GM19351 (cell line): ENCODE results near the gene LEKR1.
A peak's percentile ranks its signal among the peaks of the same experiment; 100 is the strongest.
"Not testable (repeated sequence)": the region's sequence is repeated elsewhere in the genome, so short reads cannot be mapped to it uniquely, and the experiment has no call there.

Experiments used
- ATAC-seq: cut with Tn5 transposase; IDR thresholded peaks from one replicate; pipeline ENCODE4 v1.9.1; 2021; ENCODE audit warnings: mild to moderate bottlenecking, moderate library complexity; ENCODE audit not compliant: unreplicated experiment

LEKR1 gene

GRCh38 chr3:156834435-156834834 is 8.3 kb downstream of the LEKR1 start:
- no peak for ATAC-seq

- ATAC-seq, result no peak
Measured at GRCh38 chr3:156834962-156835535, 8.9 kb downstream of the LEKR1 start.

GRCh38 chr3:156836701-156837100 is 10.5 kb downstream of the LEKR1 start:
- no peak for ATAC-seq

- ATAC-seq, result no peak
Measured at GRCh38 chr3:156837115-156837514, 11.0 kb downstream of the LEKR1 start.

- ATAC-seq, result no peak
Measured at GRCh38 chr3:156838035-156838434, 11.9 kb downstream of the LEKR1 start.

- no peak for ATAC-seq
Measured at GRCh38 chr3:156840826-156841689, 14.9 kb downstream of the LEKR1 start.

GRCh38 chr3:156843071-156843808 is 17.1 kb downstream of the LEKR1 start:
- no peak for ATAC-seq

- no peak for ATAC-seq
Measured at GRCh38 chr3:156847752-156848448, 21.7 kb downstream of the LEKR1 start.

- peak; percentile 100 for ATAC-seq
Measured at GRCh38 chr3:156859578-156859977, 33.4 kb downstream of the LEKR1 start.

- no peak for ATAC-seq
Measured at GRCh38 chr3:156860873-156861272, 34.7 kb downstream of the LEKR1 start.

- no peak for ATAC-seq
Measured at GRCh38 chr3:156862338-156862737, 36.2 kb downstream of the LEKR1 start.

GRCh38 chr3:156865732-156866131 is 39.6 kb downstream of the LEKR1 start:
- no peak for ATAC-seq

- ATAC-seq, result no peak
Measured at GRCh38 chr3:156867174-156867573, 41.0 kb downstream of the LEKR1 start.

GRCh38 chr3:156867920-156868319 is 41.8 kb downstream of the LEKR1 start:
- ATAC-seq, result no peak

- ATAC-seq, result no peak
Measured at GRCh38 chr3:156873906-156874305, 47.8 kb downstream of the LEKR1 start.

GRCh38 chr3:156879491-156879890 is 53.3 kb downstream of the LEKR1 start:
- not testable (repeated sequence) for ATAC-seq

- no peak for ATAC-seq
Measured at GRCh38 chr3:156885761-156886160, 59.6 kb downstream of the LEKR1 start.

- no peak for ATAC-seq
Measured at GRCh38 chr3:156888176-156888575, 62.0 kb downstream of the LEKR1 start.

- ATAC-seq, result no peak
Measured at GRCh38 chr3:156888576-156888975, 62.4 kb downstream of the LEKR1 start.

- no peak for ATAC-seq
Measured at GRCh38 chr3:156892701-156893100, 66.5 kb downstream of the LEKR1 start.

- ATAC-seq, result not testable (repeated sequence)
Measured at GRCh38 chr3:156895374-156895773, 69.2 kb downstream of the LEKR1 start.
